Esophagus squamous epithelium (tissue), 5 donors: ENCODE data around the gene SUCLG2. TPM values are rescaled to one million over a fixed set of nuclear protein-coding genes. Genes with fewer than 3 reads are reported as not detected.

Source experiments
- DNase-seq: peaks from one replicate; lab custom pipeline; 2025; lab: John Stamatoyannopoulos, UW
- H3K27ac ChIP-seq, 4 donors: fragments of 200-600 bp; sonication (generic); one replicate each; pipeline ENCODE4 v1.5.1; 2016 to 2019; ENCODE audit warnings: mild to moderate bottlenecking in 1 of 4
- H3K27me3 ChIP-seq, 4 donors: fragments of 200-600 bp; sonication (generic); 1 replicate in 3 of 4; 2 replicates in 1 of 4; pipeline versions ENCODE4 v1.5.1 to v1.6.0; 2017 to 2021; ENCODE audit warnings: antibody characterized with exemption in 1 of 4
- H3K36me3 ChIP-seq, 3 donors: fragments of 200-600 bp; sonication (generic); one replicate each; pipeline ENCODE4 v1.5.1; 2016 to 2019
- H3K4me1 ChIP-seq, 3 donors: fragments of 200-600 bp; sonication (generic); one replicate each; pipeline ENCODE4 v1.5.1; 2017 to 2019
- H3K4me3 ChIP-seq, 4 donors: fragments of 200-600 bp; sonication (generic); 1 replicate in 3 of 4; 2 replicates in 1 of 4; pipeline ENCODE4 v1.5.1; 2016 to 2019; ENCODE audit warnings: mild to moderate bottlenecking in 2 of 4, moderate library complexity in 1 of 4
- H3K9me3 ChIP-seq, 3 donors: fragments of 200-600 bp; sonication (generic); one replicate each; pipeline ENCODE4 v1.5.1; 2016 to 2019
- CTCF ChIP-seq, 6 experiments: fragments of 450-650 bp in 4 of 6; fragments of 200-600 bp in 2 of 6; sonication (generic) in 2 of 6; IDR thresholded peaks; one replicate each; pipeline ENCODE4 v1.5.1; 2016 to 2019; ENCODE audit warnings: antibody characterized with exemption in 6 of 6, mild to moderate bottlenecking in 4 of 6, moderate library complexity in 4 of 6
- POLR2A ChIP-seq, 4 donors: fragments of 450-650 bp; IDR thresholded peaks; one replicate each; pipeline ENCODE4 v1.6.1; 2017; ENCODE audit warnings: antibody characterized with exemption in 4 of 4, mild to moderate bottlenecking in 4 of 4, moderate library complexity in 3 of 4
- WGBS, 2 donors: methylation state at CpG; one replicate each; pipeline ENCODE4 v1.1.5; 2018; 5-methylcytosine and 5-hydroxymethylcytosine counted together
- intact Hi-C: fragments of 100-400 bp; cut with DNase I; formaldehyde crosslinking; loops from one replicate; pipeline ENCODE4 v1.15.0; 2022
- total RNA-seq, 4 donors: library from RNA; depleted of rRNA; stranded (reverse); fragments of >200 nt; gene quantifications; one replicate each; pipeline ENCODE4 v1.1.0, GENCODE V29; 2016
- donor health status: DM: yes; HTN: yes; CAD: no.

SUCLG2 gene
- total RNA-seq, 4 donors from 2014 or later, result 29.4 to 55.4 (median 38.8) TPM

GRCh38 chr3:67419218-67419529 is 235.2 kb downstream of the SUCLG2 start:
- Histone ChIP-seq H3K27me3 (no peaks in the 10 kb centered on the region), H3K9me3 (peaks cover 0 to 16% (median 7%) of the 10 kb centered on the region in 3 donors), H3K4me3 (no peak overlapping the region), H3K4me1 (no peaks in the 10 kb centered on the region), H3K36me3 (peaks cover 0 to 16% (median 0%) of the 10 kb centered on the region in 3 donors), H3K27ac (no peak overlapping the region)
- intact Hi-C loops, result no loop called here
- DNase-seq, result no peak
- TF ChIP-seq CTCF (IDR thresholded peaks at IDR 0.05) (no peak), POLR2A (IDR thresholded peaks at IDR 0.05) (no peak)
- WGBS, 2 donors, result 95 to 97% methylated on average over 2 of the region's 2 CpGs

GRCh38 chr3:67418426-67419217 is 235.8 kb downstream of the SUCLG2 start:
- no peak overlapping the region for H3K4me3 ChIP-seq
- no peaks in the 10 kb centered on the region for H3K4me1 ChIP-seq
- no peak overlapping the region for H3K27ac ChIP-seq
- 80 to 88% methylated on average over 2 to 3 of the region's 3 CpGs for WGBS, 2 donors
- peaks cover 0 to 16% (median 0%) of the 10 kb centered on the region in 3 donors for H3K36me3 ChIP-seq
- H3K9me3 ChIP-seq, result peaks cover 0 to 16% (median 7%) of the 10 kb centered on the region in 3 donors
- no peak for TF ChIP-seq POLR2A (IDR thresholded peaks at IDR 0.05)
- TF ChIP-seq CTCF (IDR thresholded peaks at IDR 0.05), result no peak
- H3K27me3 ChIP-seq, result no peaks in the 10 kb centered on the region
- intact Hi-C loops, result no loop called here
- no peak for DNase-seq

- Histone ChIP-seq H3K36me3 (peaks cover 0 to 16% (median 0%) of the 10 kb centered on the region in 3 donors), H3K27ac (no peak overlapping the region), H3K4me1 (no peaks in the 10 kb centered on the region), H3K9me3 (peaks cover 0 to 16% (median 7%) of the 10 kb centered on the region in 3 donors), H3K4me3 (no peak overlapping the region), H3K27me3 (no peaks in the 10 kb centered on the region)
- TF ChIP-seq POLR2A (IDR thresholded peaks at IDR 0.05), result no peak
- TF ChIP-seq CTCF (IDR thresholded peaks at IDR 0.05), result no peak
- WGBS, 2 donors, result 73 to 100% methylated on average over 1 of the region's 1 CpG
- no peak for DNase-seq
- intact Hi-C loops, result no loop called here
Observed at GRCh38 chr3:67416703-67417102, 237.7 kb downstream of the SUCLG2 start.

- H3K36me3 ChIP-seq, result peaks cover 0 to 9% (median 0%) of the 10 kb centered on the region in 3 donors
- no peaks in the 10 kb centered on the region for H3K27me3 ChIP-seq
- no peak overlapping the region for H3K27ac ChIP-seq
- peaks cover 0 to 9% (median 7%) of the 10 kb centered on the region in 3 donors for H3K9me3 ChIP-seq
- intact Hi-C loops, result no loop called here
- WGBS, 2 donors, result 0 to 94% methylated on average over 1 of the region's 1 CpG
- H3K4me3 ChIP-seq, result no peak overlapping the region
- H3K4me1 ChIP-seq, result no peaks in the 10 kb centered on the region
- TF ChIP-seq CTCF (IDR thresholded peaks at IDR 0.05) (no peak), POLR2A (IDR thresholded peaks at IDR 0.05) (no peak)
- DNase-seq, result no peak
Observed at GRCh38 chr3:67415511-67415910, 238.9 kb downstream of the SUCLG2 start.

GRCh38 chr3:67414740-67415139 is 239.7 kb downstream of the SUCLG2 start:
- Histone ChIP-seq H3K27me3 (no peaks in the 10 kb centered on the region), H3K36me3 (peaks cover 0 to 8% (median 0%) of the 10 kb centered on the region in 3 donors), H3K4me1 (no peaks in the 10 kb centered on the region), H3K27ac (no peak overlapping the region), H3K9me3 (peaks cover 0 to 4% (median 0%) of the 10 kb centered on the region in 3 donors), H3K4me3 (no peak overlapping the region)
- WGBS, 2 donors, result 98% methylated on average over 4 to 5 of the region's 5 CpGs
- intact Hi-C loops, result no loop called here
- TF ChIP-seq POLR2A (IDR thresholded peaks at IDR 0.05), result no peak
- no peak for TF ChIP-seq CTCF (IDR thresholded peaks at IDR 0.05)
- no peak for DNase-seq
